ENCODE data around the gene ICAM1. TPM values are rescaled to one million over a fixed set of nuclear protein-coding genes. Genes with fewer than 3 reads are reported as not detected.

Gene ICAM1
- 4.4 and 5.3 TPM in 2 replicates for total RNA-seq

GRCh38 chr19:10270616-10271394 lies at the start of gene ICAM1:
Gene ICAM1, plus strand, starts transcription at chr19:10271120. Its CDS starts 40 bp downstream, at chr19:10271160.

GRCh38 chr19:10230861-10231611 lies 39.9 kb upstream of the ICAM1 start, which contains the start of gene S1PR2:
Gene S1PR2, minus strand, starts transcription at chr19:10231331. Its CDS starts 6,426 bp downstream, at chr19:10224905.

GRCh38 chr19:10251792-10252694 lies 18.9 kb upstream of the ICAM1 start, which contains the start of gene MRPL4:
Gene MRPL4, plus strand, starts transcription at chr19:10252214. Its CDS starts 40 bp downstream, at chr19:10252254.

GRCh38 chr19:10286803-10287737 lies 16.1 kb downstream of the ICAM1 start, which contains the start of gene ICAM4:
Gene ICAM4, plus strand, starts transcription at chr19:10286955. Its CDS starts 58 bp downstream, at chr19:10287013.

GRCh38 chr19:10289836-10290356 lies 19.0 kb downstream of the ICAM1 start, which contains the start of gene ICAM5:
Gene ICAM5, plus strand, starts transcription at chr19:10289952. Its CDS starts 92 bp downstream, at chr19:10290044.

GRCh38 chr19:10309423-10309822 lies 38.5 kb downstream of the ICAM1 start, which contains the start of gene ZGLP1:
Gene ZGLP1, minus strand, starts transcription at chr19:10309815.

GRCh38 chr19:10315335-10316214 lies 44.7 kb downstream of the ICAM1 start, which contains the start of gene FDX2:
Gene FDX2, minus strand, starts transcription at chr19:10316015. Its CDS starts 19 bp downstream, at chr19:10315996.

GRCh38 chr19:10332965-10333757 lies 62.2 kb downstream of the ICAM1 start, which contains the start of gene RAVER1:
Gene RAVER1, minus strand, starts transcription at chr19:10333529. Its CDS starts 22 bp downstream, at chr19:10333507.

Small RNAs within 50 kb of the gene (small RNA-seq; reads per million reads assigned to genes)
- gene AC011511.1 (not detected), gene AC011511.4 (not detected), gene MIR4322 (not detected)

Other genes starting within 250 kb of the ICAM1 start
- 13.1 and 16.2 TPM in 2 replicates for gene SHFL, start 184.8 kb upstream of the ICAM1 start, total RNA-seq
- gene ANGPTL6, start 168.4 kb upstream of the ICAM1 start, total RNA-seq: 0.37 TPM in 1 of 2 replicates, not detected in the other
- 35.6 and 45.5 TPM in 2 replicates for gene PPAN, start 164.8 kb upstream of the ICAM1 start, total RNA-seq
- 2.9 and 3.5 TPM in 2 replicates for gene P2RY11, start 159.4 kb upstream of the ICAM1 start, total RNA-seq
- 237 and 313 TPM in 2 replicates for gene EIF3G, start 151.2 kb upstream of the ICAM1 start, total RNA-seq
- gene DNMT1, start 76.2 kb upstream of the ICAM1 start, total RNA-seq: 82.7 and 148 TPM in 2 replicates
- gene S1PR2, start 39.8 kb upstream of the ICAM1 start, total RNA-seq: 37.5 and 56.1 TPM in 2 replicates
- gene MRPL4, start 18.9 kb upstream of the ICAM1 start, total RNA-seq: 70.9 and 71.2 TPM in 2 replicates
- gene ICAM4, start 15.8 kb downstream of the ICAM1 start, total RNA-seq: 0.39 TPM in 1 of 2 replicates, not detected in the other
- gene ICAM5, start 18.8 kb downstream of the ICAM1 start, total RNA-seq: under 0.01 and 0.20 TPM in 2 replicates
- gene ZGLP1, start 38.7 kb downstream of the ICAM1 start, total RNA-seq: 0.20 and 0.37 TPM in 2 replicates
- 11.4 and 15.6 TPM in 2 replicates for gene FDX2, start 44.9 kb downstream of the ICAM1 start, total RNA-seq
- gene RAVER1, start 62.4 kb downstream of the ICAM1 start, total RNA-seq: 6.2 and 14.1 TPM in 2 replicates
- 8.4 and 11.4 TPM in 2 replicates for gene ICAM3, start 68.5 kb downstream of the ICAM1 start, total RNA-seq
- gene TYK2, start 109.5 kb downstream of the ICAM1 start, total RNA-seq: 63.9 and 75.5 TPM in 2 replicates
- gene CDC37, start 132.4 kb downstream of the ICAM1 start, total RNA-seq: 153 and 160 TPM in 2 replicates
- gene PDE4A, start 149.4 kb downstream of the ICAM1 start, total RNA-seq: 5.1 and 6.1 TPM in 2 replicates
- gene KEAP1, start 232.2 kb downstream of the ICAM1 start, total RNA-seq: 65.4 and 67.6 TPM in 2 replicates
- 0.20 and 0.37 TPM in 2 replicates for gene S1PR5, start 246.3 kb downstream of the ICAM1 start, total RNA-seq

Measured in subcutaneous preadipocyte (primary cell).